NCI-H446 (cell line): Measurements from ENCODE around the gene RYR1.
"Not testable (repeated sequence)": the region's sequence is repeated elsewhere in the genome, so short reads cannot be mapped to it uniquely, and the experiment has no call there.

Source experiments
- DNase-seq, 2 experiments: peaks; one replicate each; lab custom pipeline; 2025; lab: John Stamatoyannopoulos, UW

Gene RYR1

GRCh38 chr19:38427035-38427677, 6.3 kb upstream of the RYR1 start:
- DNase-seq = not testable (repeated sequence)

GRCh38 chr19:38429055-38429810, 4.3 kb upstream of the RYR1 start:
- DNase-seq = no peak

GRCh38 chr19:38429811-38430156, 3.7 kb upstream of the RYR1 start:
- DNase-seq = no peak

GRCh38 chr19:38430931-38431330, 2.6 kb upstream of the RYR1 start:
- no peak for DNase-seq

GRCh38 chr19:38434549-38435051, 1.1 kb downstream of the RYR1 start:
- DNase-seq = no peak

GRCh38 chr19:38437295-38437694, 3.8 kb downstream of the RYR1 start:
- DNase-seq = no peak

GRCh38 chr19:38437917-38438316, 4.4 kb downstream of the RYR1 start:
- no peak for DNase-seq

GRCh38 chr19:38440592-38440991, 7.1 kb downstream of the RYR1 start:
- DNase-seq = no peak

- DNase-seq = no peak
These were observed 8.3 kb downstream of the RYR1 start for GRCh38 chr19:38441657-38442348.

GRCh38 chr19:38442736-38443135, 9.2 kb downstream of the RYR1 start:
- DNase-seq = no peak

- DNase-seq = no peak
These were observed 10.0 kb downstream of the RYR1 start for GRCh38 chr19:38443458-38443999.

GRCh38 chr19:38444026-38444425, 10.5 kb downstream of the RYR1 start:
- DNase-seq = no peak

GRCh38 chr19:38445362-38445761, 11.9 kb downstream of the RYR1 start:
- no peak for DNase-seq

GRCh38 chr19:38448225-38448624, 14.7 kb downstream of the RYR1 start:
- no peak for DNase-seq

- DNase-seq = no peak
These were observed 16.0 kb downstream of the RYR1 start for GRCh38 chr19:38449518-38449917.

GRCh38 chr19:38451036-38451435, 17.5 kb downstream of the RYR1 start:
- DNase-seq = no peak

- no peak for DNase-seq
These were observed 18.1 kb downstream of the RYR1 start for GRCh38 chr19:38451629-38452028.

GRCh38 chr19:38452430-38453366, 19.2 kb downstream of the RYR1 start:
- no peak for DNase-seq

- DNase-seq = no peak
These were observed 20.1 kb downstream of the RYR1 start for GRCh38 chr19:38453596-38453995.

- DNase-seq = no peak
These were observed 21.5 kb downstream of the RYR1 start for GRCh38 chr19:38455031-38455430.

- DNase-seq = no peak
These were observed 23.7 kb downstream of the RYR1 start for GRCh38 chr19:38457202-38457601.
